ENCODE measurements around the gene GLT8D1.
A peak's percentile ranks its signal among the peaks of the same experiment; 100 is the strongest.

Gene GLT8D1

GRCh38 chr3:52690560-52690959, 15.0 kb downstream of the GLT8D1 start:
- H3K4me3 ChIP-seq (ENCODE audit: low read depth, low read length), result no peak overlapping the region
- no peaks in the 10 kb centered on the region for H3K36me3 ChIP-seq (ENCODE audit: control insufficient read depth, insufficient read depth, low read length)
- H3K27ac ChIP-seq, result no peak overlapping the region
- no peaks in the 10 kb centered on the region for H3K4me1 ChIP-seq
- TF ChIP-seq CTCF (IDR thresholded peaks at IDR 0.05), result no peak
- H3K4me2 ChIP-seq (ENCODE audit: low read length), result no peak overlapping the region
- no peak overlapping the region for H2AFZ ChIP-seq
- H3K9me3 ChIP-seq (ENCODE audit: control insufficient read depth, low read length), result no peaks in the 10 kb centered on the region
- no peak overlapping the region for H3K9ac ChIP-seq
- no peaks in the 10 kb centered on the region for H3K79me2 ChIP-seq
- no peaks in the 10 kb centered on the region for H3K27me3 ChIP-seq (ENCODE audit: control insufficient read depth, insufficient read depth, low read length)

DNA sequence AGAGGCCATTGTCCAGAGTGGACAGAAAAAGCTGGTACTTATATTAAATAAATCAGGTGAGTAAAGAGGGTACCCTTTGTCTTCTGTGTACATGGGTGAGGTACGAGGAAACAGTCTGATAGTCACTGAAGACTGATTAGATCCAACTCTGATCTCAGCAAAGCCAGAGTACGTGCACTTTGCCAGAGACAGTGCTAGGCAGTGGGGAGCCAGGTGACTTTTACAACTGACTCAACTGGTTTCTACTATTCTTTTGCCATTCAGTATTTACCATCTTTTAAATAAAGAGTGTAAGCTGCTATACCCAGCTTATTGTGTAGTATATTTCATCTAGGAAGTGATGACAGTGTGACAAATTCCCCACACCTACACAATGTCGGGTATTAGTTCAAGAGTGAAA, 16.4 kb downstream of the GLT8D1 start:
- Histone ChIP-seq H3K36me3 (ENCODE audit: control insufficient read depth, insufficient read depth, low read length) (no peaks in the 10 kb centered on the region), H3K4me3 (ENCODE audit: low read depth, low read length) (no peak overlapping the region), H3K9ac (no peak overlapping the region)

DNA sequence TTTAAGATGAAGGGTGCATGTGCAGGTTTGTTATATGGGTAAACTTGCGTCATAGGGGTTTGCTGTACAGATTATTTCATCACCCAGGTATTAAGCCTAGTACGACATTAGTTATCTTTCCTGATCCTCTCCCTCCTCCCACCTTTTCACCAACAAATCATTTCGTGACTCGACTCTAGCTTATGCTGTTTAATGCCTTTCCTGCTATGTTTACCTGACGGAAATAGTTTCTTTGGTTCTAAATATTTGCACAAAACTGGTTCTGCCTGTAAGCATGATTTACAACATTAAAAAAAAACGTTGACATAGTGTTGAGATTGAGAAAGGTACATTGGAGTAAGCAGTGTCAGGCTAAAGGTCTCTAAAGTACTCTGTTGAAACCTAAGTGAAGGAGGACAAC, 17.3 kb downstream of the GLT8D1 start:
- no peak overlapping the region for H3K4me3 ChIP-seq (ENCODE audit: low read depth, low read length)
- H3K27me3 ChIP-seq (ENCODE audit: control insufficient read depth, insufficient read depth, low read length), result no peaks in the 10 kb centered on the region
- no peak overlapping the region for H3K27ac ChIP-seq
- H2AFZ ChIP-seq, result no peak overlapping the region
- no peak overlapping the region for H3K4me2 ChIP-seq (ENCODE audit: low read length)
- no peak overlapping the region for H3K9ac ChIP-seq
- no peak for TF ChIP-seq CTCF (IDR thresholded peaks at IDR 0.05)
- H3K4me1 ChIP-seq, result peaks cover 3% of the 10 kb centered on the region
- peaks cover 3% of the 10 kb centered on the region for H3K79me2 ChIP-seq
- H3K9me3 ChIP-seq (ENCODE audit: control insufficient read depth, low read length), result no peaks in the 10 kb centered on the region
- no peaks in the 10 kb centered on the region for H3K36me3 ChIP-seq (ENCODE audit: control insufficient read depth, insufficient read depth, low read length)

More for the DNA sequence above, 16.4 kb downstream of the GLT8D1 start:
- Histone ChIP-seq H3K27me3 (ENCODE audit: control insufficient read depth, insufficient read depth, low read length) (no peaks in the 10 kb centered on the region), H3K79me2 (no peaks in the 10 kb centered on the region), H3K27ac (no peak overlapping the region), H3K4me1 (peaks cover 3% of the 10 kb centered on the region), H3K4me2 (ENCODE audit: low read length) (no peak overlapping the region), H3K9me3 (ENCODE audit: control insufficient read depth, low read length) (no peaks in the 10 kb centered on the region), H2AFZ (no peak overlapping the region)
- TF ChIP-seq CTCF (IDR thresholded peaks at IDR 0.05), result no peak

DNA sequence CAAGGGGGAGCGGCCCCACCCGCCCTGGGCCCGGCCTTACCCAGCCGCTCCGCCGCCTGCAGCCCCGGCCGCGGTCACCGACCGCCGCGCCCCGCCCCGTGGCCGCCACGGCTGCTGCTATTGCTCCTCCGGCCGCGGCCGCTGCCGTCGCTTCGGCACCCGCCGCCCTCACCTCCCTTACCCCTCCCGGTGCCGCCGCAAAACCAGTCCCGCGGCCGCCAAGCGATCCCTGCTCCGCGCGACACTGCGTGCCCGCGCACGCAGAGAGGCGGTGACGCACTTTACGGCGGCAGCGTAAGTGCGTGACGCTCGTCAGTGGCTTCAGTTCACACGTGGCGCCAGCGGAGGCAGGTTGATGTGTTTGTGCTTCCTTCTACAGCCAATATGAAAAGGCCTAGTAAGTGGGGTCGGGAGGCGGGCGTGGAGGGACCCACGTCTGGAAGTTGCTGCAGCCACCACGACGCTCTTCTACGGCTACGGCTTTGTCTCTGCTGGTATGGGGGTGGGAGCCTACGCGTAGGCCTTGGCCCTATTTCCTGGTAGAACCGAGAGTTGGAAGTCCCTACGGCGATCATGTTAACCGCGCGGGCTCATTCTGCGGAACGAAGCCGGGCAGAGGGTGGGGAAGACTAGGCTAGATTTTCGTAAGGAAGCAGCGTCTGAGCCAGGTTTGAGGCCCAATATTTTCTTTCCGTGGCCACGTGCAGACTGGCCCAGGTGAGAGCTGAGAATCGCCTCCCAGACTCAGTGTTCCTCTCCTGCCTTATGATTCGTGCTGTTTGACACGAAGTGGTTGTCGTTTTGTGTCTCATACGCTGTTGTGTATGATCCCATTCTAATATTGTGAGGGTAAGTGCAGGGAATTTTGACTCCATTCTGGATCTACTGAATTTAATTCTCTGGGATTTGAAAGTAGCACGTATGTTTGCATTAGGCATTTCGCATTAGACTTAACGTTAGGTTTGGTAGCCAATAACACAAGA, 19.6 kb downstream of the GLT8D1 start, which contains the start of the genes GNL3 and PBRM1:
Gene GNL3 (plus strand): TSS at position 324 of the 983 bp plus-strand sequence. CDS start 61 bp downstream, at position 385.
Gene PBRM1 (minus strand): TSS at position 205 of the 983 bp plus-strand sequence.
- peak within 1 kb of the TSS; percentile 80 for H3K27ac ChIP-seq
- no peak for TF ChIP-seq CTCF (IDR thresholded peaks at IDR 0.05)
- H3K36me3 ChIP-seq (ENCODE audit: control insufficient read depth, insufficient read depth, low read length), result no peaks in the 10 kb centered on the region
- no peaks in the 10 kb centered on the region for H3K27me3 ChIP-seq (ENCODE audit: control insufficient read depth, insufficient read depth, low read length)
- H3K4me2 ChIP-seq (ENCODE audit: low read length), result peak within 1 kb of the TSS; percentile 92
- H3K4me3 ChIP-seq (ENCODE audit: low read depth, low read length), result peak within 1 kb of the TSS; percentile 83
- peaks cover 19% of the 10 kb centered on the region for H3K79me2 ChIP-seq
- no peak within 1 kb of the TSS for H3K9ac ChIP-seq
- peak within 1 kb of the TSS; percentile 83 for H2AFZ ChIP-seq
- no peaks in the 10 kb centered on the region for H3K9me3 ChIP-seq (ENCODE audit: control insufficient read depth, low read length)
- peaks cover 3% of the 10 kb centered on the region for H3K4me1 ChIP-seq

Measured in parathyroid adenoma (tissue), 2 donors.